Embryonic facial prominence (tissue), 1 donor: ENCODE measurements around the gene PABPN1L.

Experiments
- DNase-seq: peaks from one replicate; pipeline ENCODE4 v3.0.0-alpha.2; 2016; ENCODE audit errors: extremely low spot score

Gene PABPN1L

DNA sequence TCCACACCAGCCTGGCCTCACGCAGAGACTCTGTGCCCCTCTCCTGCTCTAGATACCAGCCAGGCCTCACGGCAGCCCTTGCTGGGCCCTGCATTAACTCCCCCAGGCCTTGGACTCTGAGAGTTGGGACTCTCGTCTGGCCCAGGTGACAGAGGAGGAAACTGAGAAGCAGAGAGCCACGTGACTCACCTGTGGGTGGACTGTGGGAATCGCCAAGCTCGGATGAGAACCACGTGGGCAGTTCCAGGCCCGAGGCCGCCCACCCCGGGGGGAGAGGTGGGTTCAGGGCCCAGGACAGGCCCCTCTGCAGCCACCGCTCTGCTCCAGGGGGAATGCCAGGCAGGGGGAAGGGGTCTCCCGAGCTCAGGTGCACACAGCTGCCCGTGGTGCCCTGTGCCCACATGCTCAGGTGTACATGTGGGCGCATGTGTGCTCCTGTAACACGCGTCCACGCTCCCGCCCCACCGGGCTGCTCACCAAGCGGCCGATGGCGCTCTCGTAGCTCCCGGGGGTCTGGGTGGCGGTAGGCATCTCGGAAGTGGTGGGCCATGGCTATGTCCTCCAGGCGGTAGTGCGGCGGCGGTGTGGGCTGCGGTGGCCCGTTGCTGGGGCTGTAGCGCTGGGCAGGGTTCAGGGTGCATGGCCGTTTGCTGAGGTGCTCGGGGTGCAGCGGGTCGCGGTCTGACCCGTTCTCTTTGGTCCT is 18.3 kb upstream of the PABPN1L start:
- DNase-seq, result no peak

DNA sequence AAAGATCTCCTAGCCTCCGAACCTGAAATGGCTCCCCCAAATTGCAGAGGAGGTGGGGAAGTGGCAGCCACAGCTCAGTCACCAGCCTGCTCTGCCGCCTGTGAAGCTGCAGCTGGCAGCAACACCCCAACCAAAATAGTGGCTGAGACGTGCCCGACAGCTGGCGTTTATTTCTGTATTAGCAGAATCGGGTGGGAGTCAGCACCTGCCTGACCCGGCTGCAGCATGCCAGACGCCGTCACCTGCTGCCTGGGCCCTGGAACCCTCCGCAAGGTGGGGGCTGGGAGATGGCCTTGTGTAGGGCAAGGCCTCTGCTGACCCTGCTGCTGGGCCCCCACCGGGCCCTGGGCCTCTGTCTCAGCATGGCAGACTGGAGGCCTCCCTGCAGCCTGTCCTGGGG is 17.5 kb upstream of the PABPN1L start:
- no peak for DNase-seq

DNA sequence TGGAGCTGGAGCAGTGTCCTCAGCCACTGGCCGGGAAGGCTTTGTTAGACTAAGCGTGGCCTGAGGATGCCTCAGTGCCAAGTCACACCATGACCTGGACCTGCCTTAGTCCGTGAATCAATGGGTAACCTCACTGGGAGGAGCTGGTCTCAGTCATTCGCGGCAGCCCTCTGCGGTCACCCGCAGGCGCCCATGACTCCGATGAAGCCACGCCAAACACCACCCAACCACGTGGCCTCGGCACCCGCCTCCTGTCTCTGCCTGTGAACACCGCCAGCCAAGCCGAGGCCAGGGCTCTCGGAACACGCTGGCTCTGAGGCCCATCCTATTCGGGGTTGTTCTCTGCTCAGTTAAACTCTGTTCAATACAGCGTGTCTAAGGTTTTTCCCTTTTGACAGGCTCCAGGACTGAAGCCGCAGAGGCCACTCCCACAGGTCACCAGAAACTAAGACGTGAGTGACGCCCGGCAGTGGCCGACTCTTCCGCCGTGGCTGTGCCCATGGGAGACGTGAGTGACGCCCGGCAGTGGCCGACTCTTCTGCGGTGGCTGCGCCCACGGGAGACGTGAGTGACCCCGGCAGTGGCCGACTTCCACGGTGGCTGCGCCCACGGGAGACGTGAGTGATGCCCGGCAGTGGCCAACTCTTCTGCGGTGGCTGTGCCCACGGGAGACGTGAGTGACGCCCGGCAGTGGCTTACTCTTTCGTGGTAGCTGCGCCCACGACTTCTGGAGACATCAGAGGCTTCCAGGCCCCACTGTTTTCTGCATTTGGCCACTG is 16.8 kb upstream of the PABPN1L start:
- DNase-seq, result no peak

DNA sequence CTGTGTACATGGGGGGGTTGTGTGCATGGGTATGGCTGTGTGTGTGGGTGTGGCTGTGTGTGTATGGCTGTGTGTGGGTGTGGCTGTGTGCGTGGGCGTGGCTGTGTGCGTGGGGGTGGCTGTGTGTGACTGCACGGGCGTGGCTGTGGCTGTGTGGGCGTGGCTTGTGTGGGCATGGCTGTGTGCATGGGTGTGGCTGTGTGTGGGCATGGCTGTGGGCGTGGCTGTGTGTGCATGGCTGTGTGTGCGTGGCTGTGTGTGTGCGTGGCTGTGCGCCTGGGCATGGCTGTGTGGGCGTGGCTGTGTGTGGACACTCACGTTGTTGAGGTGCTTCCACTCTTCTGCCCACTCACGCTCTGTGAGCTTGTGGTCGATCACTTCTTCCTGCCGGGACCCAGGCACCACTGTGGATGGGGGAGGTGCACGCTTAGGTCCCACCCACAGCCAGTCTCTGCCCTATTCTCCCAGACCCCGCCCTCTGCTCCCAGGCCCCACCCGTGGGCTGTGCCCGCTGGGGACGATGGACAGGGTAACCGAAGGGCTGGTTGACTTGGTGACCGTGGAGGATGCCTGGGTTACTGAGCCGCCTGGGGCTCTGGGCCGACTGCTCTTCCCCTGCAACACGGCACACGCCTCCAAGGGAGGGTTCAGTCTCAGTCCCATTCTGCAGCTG is 16.0 kb upstream of the PABPN1L start:
- DNase-seq, result no peak

DNA sequence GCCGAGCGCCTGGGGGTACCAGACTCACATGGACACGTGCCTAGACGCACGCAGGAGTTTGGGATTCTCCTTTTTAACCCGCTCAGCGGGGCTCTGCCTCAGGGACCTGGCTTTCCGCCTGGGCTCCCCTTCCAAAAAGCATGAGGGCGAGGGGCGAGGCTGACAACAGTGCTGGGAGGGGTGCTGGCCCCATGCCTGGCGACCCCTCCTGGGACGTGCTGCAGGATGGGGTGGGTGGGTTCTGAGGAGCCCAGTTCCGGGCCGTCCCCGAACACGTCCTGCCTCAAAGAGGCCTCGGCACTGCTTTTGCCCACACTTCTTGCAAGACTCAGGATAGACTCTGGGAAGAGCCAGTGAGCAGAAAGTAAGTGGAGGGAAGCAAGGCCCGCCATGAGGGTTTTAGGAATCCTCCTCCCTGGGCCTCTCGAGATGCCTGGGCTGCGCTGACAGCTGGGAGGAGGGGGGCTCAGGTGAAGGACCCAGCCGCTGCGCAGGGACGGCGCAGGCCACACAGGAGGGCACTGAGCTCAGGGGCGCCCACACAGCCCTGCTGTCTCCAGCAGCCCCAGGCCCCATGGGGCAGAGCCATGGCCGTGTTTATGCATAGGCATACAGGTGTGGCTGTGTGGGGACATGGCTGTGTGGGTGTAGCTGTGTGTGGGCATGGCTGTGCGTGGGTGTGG is 15.4 kb upstream of the PABPN1L start:
- no peak for DNase-seq

DNA sequence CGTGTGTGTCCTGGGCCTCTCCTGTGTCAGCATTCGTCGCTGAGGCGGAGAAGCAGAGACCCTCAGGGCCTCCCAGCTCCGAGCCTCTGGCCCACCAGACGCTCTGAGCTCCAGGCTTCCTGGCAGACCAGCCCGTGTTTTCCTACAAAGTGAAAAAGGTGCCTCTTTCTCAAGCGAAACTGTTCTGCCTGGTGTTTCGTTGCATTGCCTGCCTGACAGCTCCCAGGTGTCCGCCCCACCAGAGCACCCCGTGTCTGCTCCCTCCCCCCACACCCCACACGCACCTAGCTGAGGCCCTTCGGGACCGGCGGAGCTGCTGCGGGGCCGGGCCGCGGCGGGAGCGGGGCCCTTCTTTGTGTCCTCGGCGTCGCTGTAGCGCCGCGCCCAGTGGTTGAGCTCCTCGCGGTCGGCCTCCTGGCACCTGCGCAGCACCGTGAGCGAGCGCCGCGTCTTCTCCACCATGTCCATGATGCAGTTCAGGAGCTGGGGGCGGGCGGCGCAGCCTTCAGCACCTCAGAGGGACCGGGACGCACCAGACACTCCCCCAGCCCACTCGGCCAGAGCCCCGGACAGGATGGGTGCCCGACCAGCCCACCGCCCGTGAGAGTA is 14.7 kb upstream of the PABPN1L start:
- no peak for DNase-seq

DNA sequence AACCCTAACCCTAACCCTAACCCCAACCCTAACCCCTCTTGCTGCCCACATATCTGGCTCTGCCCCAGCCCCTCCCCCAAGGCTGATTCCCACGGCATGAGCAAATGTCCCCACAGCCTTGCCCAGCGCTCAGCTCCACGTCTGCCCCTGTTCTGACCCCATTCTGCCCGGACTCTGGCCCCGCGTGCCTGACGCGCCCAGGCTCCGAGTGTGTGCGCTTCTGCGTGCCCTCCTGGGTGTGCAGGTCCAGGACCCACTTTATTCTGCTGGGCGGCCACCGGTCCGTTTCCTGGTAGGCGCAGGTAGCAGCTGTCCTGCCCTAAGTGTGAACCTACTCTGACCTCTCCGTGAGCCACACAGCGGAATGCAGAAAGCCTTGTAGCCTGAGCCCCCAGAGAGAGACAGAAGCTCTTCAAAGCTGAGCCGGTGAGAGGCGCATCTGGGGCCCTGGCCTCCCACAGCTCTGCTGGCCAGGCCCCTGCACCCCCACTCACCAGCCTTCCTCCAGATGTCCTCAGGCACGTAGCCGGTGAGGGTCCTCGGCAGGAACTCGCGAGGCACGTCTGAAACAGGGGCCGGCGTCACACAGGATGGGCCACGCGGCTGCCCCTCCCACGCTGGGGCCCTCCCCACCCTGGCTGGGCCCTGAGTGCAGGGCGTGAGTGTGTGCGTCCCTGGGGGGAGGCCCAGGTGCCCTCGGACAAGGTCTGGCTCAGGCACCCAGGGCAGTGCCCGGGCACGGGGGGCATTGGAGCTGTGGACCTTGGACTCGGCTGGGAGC is 14.0 kb upstream of the PABPN1L start:
- no peak for DNase-seq

DNA sequence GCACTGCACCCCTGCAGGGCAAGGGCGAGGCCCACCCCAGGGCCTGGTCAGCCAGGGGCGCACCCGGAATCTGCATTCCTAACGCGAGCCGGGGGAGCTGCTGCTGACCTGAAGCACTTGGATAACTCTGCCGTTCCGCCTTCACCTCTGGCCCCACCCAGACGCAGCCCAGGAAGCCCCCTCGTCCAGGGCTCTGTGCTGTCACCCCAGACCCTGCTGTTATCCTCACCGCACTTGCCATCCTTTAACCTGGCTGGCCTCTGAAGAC is 13.3 kb upstream of the PABPN1L start:
- no peak for DNase-seq

DNA sequence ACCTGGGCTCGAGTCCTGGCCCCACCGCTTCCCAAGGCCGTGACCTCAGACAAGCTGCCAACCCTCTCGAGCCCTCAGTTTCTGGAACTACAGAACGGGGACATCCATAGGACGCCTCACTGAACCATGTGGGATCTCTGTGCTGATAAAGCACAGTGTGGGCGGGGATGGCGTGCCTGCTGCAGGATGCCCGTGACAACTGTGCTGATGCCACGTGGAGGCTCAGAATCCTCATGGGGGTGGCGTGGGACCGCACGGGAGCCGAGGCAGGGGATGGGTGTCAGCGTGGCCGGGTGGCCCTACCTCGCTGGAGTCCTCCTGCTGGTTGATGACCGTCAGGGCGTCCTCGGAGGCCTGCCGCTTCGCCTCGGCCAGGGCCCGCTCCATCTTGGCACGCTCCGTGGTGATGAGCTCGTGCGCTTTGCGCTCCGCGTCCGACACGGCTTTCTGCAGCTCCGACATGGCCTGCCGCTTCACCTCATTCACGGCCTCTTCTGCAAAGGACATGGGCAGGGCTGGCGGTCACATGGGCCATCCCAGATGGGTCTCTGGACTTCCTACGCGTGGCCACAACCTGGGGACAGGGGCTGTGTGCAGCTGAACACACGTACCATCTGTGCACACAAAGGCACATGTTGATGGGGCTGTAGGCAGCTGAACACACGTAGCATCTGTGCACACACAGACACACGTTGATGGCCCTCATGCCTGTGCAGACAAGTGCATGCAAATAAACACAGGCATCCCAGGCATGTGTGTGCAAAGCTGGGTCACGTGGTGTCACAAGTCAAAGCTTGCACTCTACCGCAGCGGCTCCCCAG is 12.7 kb upstream of the PABPN1L start:
- DNase-seq, result no peak

DNA sequence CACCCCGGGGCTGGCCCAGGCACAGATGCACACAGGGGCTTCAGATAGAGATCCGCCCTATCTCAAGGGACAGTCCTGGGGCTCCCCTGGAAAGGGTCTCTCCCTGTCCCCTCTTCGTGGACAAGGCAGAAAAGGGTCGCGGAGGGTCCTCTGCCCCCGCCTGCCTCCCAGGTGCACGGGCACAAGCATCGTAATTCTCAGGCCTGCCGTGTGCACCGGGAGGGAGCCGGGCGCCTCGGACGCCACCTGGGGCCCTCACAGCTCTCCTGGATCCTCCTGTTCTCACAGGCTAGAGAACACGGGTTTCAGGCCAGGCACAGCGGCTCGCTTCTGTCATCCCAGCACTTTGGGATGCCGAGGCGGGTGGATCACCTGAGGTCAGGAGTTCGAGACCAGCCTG is 11.9 kb upstream of the PABPN1L start:
- DNase-seq, result no peak

DNA sequence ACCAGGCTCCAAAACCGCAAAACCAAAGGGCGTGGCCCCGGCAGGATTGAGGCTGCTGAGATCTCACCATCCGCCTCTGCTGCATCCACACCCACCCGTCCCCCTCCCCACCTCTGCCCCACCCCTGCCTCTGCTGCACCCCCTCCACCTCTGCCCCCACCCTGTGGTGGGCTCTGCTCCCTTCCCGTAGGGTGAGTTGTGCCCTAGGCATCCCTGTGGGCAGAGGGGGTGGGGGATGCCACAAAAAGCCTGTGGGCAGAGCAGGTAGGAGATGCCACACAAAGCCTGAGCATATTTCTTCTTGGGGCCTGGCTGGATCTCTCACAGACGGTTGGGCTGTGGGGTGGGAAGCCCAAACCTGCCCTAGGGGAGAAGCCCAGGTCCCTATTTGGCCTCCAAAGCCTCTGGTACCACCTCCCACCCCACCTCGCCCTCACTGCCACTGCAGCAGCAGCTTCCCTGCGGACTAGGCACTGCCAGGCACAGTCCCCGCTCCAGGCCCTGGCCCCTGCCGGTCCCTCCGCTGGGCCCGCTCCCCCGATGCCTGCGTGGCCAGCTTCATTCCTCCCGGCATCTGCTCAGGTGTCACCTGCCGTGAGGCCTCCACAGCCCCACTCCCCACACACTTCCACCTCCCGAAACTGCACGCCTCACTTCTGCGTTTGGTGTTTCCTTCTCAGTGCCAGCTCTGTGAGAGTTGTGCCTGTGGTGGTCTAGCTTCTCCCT is 11.3 kb upstream of the PABPN1L start:
- no peak for DNase-seq

DNA sequence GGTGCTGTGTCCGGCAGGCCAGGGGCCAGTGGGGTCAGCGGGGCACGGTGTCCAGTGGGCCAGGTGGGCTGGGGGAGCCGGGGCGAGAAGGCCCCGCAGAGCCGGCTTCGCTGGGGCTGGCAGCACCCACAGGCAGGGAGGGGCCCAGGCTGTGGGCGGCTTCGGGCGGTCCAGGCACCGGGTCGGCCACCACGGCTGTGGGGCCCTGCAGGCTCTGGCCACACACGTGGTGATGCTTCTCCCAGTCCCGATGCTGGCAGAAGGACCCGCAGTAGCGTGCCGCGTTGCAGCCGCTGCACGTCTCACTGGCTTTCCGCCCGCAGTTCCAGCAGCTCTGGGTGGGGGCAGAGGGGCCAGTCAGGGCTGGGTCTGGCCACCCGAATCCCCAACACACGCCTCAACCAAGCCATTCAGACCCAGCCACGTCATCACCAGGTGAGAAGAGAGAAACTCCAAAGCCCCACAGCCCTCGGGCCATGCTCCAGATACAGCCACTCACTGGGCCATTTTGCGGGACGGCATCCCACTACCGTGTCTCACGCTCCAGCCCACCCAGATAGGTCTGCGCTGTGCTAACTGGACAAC is 10.6 kb upstream of the PABPN1L start:
- DNase-seq, result no peak

DNA sequence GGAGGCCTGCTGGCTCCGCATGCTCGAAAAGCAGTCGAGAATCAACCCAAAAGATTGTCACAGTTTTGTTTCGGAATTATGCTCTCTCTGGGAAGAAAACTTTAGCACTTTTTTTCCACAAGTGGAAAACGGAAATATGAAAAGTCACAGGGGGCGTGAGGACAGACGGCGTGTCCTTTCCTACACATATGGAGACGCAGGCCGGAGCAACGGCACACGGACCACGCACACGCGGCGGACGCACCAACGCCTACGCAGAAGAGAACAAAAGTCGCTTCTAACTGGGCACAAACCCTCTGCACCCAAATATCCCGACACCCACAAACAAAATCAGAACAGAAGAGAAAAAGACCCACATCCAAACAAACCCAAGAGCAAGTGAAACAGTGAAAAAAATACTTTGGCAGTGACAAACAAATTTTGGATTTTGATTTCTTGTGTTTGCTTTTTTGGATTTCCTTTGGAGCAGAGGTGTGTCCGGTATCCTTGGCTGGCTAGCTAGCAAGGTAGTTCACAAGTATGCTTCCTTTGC is 9.3 kb upstream of the PABPN1L start:
- no peak for DNase-seq

DNA sequence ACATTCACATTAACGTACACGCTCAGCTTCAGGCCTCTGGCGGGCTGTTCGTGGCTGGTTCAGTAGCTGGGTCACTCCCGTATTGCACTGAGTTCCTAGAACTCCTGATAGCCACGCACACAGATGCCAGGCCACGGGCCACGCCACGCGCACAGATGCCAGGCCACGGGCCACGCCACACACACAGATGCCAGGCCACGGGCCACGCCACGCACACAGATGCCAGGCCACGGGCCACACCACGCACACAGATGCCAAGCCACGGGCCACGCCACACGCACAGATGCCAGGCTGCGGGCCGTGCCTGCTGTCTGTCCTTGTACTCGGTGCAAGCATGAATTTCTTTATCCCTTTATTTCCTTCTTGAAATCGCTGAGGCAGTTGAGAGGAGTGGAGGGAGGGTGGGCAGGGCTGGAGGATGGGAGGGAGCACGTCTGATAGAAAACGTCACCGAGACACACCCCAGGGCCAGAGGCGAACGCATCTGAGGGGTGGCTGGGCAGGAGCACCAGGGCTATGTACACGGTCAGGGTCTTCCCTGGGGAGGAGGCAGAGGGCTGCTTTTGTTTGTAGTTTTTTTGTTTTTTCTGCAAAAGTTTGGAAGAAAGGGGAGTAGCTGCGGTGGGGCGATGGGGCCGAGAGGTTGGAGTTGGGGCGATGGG is 8.6 kb upstream of the PABPN1L start:
- DNase-seq, result no peak

DNA sequence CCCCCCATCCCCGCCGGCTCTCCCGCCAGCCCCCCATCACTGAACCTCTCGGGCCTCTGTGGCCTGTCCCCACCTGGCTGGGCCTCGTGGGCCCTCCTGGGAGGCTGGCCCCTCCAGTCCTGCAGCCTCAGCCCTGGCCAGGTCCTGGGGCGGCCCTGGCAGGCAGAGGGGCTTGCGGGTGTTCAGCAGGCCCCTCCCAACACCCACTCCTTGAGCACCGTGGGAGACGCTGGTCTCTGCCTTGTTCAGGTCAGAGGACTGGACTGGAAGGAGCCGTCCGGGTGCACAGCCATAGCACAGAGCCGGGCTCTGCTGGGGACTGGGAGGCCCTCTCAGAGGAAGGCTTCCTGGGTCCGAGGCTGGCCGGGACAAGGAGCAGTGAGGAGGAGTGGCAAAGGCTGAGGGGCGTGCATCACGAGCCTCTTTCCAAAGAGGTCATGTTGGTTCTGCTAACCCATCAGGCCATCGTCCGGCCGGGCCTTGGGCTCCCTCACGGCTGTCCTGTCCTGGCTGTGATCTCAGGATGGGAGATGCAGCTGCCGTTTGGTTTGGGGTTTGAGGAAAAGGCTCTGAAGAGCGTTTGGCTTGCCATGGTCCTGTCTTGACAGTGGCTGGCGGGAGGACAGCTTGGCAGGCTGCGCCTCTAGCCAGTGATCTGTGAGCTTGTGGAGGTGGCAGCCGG is 6.3 kb upstream of the PABPN1L start:
- DNase-seq, result no peak

DNA sequence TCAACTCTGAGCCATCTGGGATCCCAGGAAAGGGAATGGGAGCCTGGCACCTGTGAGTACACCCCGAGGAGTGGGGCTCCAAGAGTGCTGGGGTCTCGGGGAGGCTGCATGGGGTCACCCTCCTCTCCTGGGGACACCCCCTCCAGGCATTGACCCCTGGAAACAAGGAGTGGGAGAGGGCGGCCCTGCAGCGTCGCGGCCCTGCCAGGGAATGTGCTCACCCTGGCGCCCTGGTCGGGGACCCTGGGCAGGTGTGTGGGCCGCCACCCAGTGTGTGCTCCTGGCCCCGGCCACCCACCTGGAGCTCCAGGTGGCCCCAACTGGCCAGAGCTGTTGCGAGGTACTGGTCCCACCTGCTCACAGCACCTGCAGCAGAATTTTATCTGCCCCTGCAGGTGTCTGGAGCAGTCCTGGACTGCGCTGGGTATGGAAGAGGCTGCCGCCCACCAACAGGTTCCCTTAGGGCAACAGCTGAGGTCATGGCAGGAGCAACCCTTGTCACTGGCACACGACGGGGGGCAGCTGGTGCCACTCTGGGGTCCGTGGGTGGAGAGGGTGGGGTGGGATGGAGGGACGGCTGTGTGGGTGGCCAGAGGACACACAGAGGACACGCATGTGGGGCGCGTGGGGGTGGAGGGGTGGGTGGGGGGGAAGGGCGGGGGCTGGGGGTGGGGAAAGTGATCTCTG is 5.4 kb upstream of the PABPN1L start:
- DNase-seq, result no peak

DNA sequence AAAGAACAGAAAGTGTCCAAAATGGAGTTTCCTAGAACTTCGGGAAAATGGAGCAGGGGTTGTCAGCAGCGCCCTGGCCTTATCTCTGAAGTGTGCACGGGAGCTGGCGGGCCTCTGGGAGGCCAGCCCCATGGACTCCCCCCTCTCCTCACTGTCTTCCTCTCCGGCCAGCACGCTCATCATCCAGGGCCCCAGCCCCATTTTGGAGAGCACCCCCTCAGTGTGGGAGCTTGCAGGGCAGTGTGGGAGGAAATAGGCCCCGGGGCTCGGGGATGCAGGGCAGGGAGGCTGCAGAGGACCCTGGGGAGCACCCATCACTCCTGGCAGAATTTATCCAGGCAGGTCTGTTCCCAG is 4.9 kb upstream of the PABPN1L start:
- DNase-seq, result no peak
